Liver (tissue), 9 donors: Measurements from ENCODE around the gene EIF4E3. TPM values are rescaled to one million over a fixed set of nuclear protein-coding genes. Genes with fewer than 3 reads are reported as not detected.

Experiments
- DNase-seq: peaks from one replicate; pipeline ENCODE4 v3.0.0-alpha.2; 2017; ENCODE audit warnings: low spot score
- H3K27ac ChIP-seq, 2 donors: one replicate each; pipeline ENCODE4 v1.7.0; 2013; ENCODE audit warnings: inconsistent platforms in 2 of 2, low read length in 2 of 2, control low read depth in 1 of 2, low read depth in 1 of 2, mild to moderate bottlenecking in 1 of 2
- H3K27me3 ChIP-seq, 4 donors: one replicate each; pipeline versions ENCODE4 v1.6.1 to v1.7.0; 2013; ENCODE audit warnings: low read length in 3 of 4, inconsistent platforms in 1 of 4, mild to moderate bottlenecking in 1 of 4, moderate library complexity in 1 of 4; ENCODE audit not compliant: control insufficient read depth in 4 of 4, insufficient read depth in 4 of 4
- H3K36me3 ChIP-seq, 4 donors: one replicate each; pipeline versions ENCODE4 v1.6.1 to v1.7.0; 2013; ENCODE audit warnings: low read length in 3 of 4, mild to moderate bottlenecking in 3 of 4, low read depth in 1 of 4, moderate library complexity in 1 of 4; ENCODE audit not compliant: control insufficient read depth in 4 of 4, insufficient read depth in 3 of 4
- H3K4me1 ChIP-seq, 4 donors: one replicate each; pipeline versions ENCODE4 v1.6.1 to v1.7.0; 2013; ENCODE audit warnings: low read length in 3 of 4, mild to moderate bottlenecking in 3 of 4, moderate library complexity in 1 of 4; ENCODE audit not compliant: control insufficient read depth in 4 of 4, insufficient read depth in 4 of 4
- H3K4me3 ChIP-seq, 3 donors: one replicate each; pipeline versions ENCODE4 v1.6.1 to v1.7.0; 2013; ENCODE audit warnings: low read length in 3 of 3, control low read depth in 1 of 3, low read depth in 1 of 3, mild to moderate bottlenecking in 1 of 3
- H3K9ac ChIP-seq, 2 donors: one replicate each; pipeline ENCODE4 v1.7.0; 2013; ENCODE audit warnings: low read length in 2 of 2, mild to moderate bottlenecking in 2 of 2, moderate library complexity in 2 of 2, control low read depth in 1 of 2, low read depth in 1 of 2
- H3K9me3 ChIP-seq, 4 donors: one replicate each; pipeline versions ENCODE4 v1.6.1 to v1.7.0; 2013; ENCODE audit warnings: low read length in 3 of 4; ENCODE audit not compliant: control insufficient read depth in 4 of 4
- EGR1 ChIP-seq, 2 donors: IDR thresholded peaks; 2 replicates each; pipeline ENCODE4 v1.6.1; 2016 to 2018; ENCODE audit warnings: antibody characterized with exemption in 2 of 2, low read depth in 2 of 2
- FOXA1 ChIP-seq: IDR thresholded peaks from 2 replicates; pipeline ENCODE4 v1.6.1; 2016; ENCODE audit warnings: antibody characterized with exemption
- FOXA2 ChIP-seq: IDR thresholded peaks from 2 replicates; pipeline ENCODE4 v1.6.1; 2016; ENCODE audit warnings: antibody characterized with exemption
- GABPA ChIP-seq, 2 donors: IDR thresholded peaks in 1 of 2; conservative IDR thresholded peaks in 1 of 2; 2 replicates each; pipeline ENCODE4 v1.6.1; 2016; ENCODE audit warnings: antibody characterized with exemption in 2 of 2, mild to moderate bottlenecking in 1 of 2, moderate library complexity in 1 of 2
- HNF4A ChIP-seq, 2 donors: conservative IDR thresholded peaks; 2 replicates each; pipeline ENCODE4 v1.6.1; 2016; ENCODE audit warnings: antibody characterized with exemption in 2 of 2, mild to moderate bottlenecking in 2 of 2
- HNF4G ChIP-seq: IDR thresholded peaks from 2 replicates; pipeline ENCODE4 v1.6.1; 2016; ENCODE audit warnings: antibody characterized with exemption
- JUND ChIP-seq, 2 donors: IDR thresholded peaks; 2 replicates each; pipeline ENCODE4 v1.6.1; 2016; ENCODE audit warnings: antibody characterized with exemption in 2 of 2
- NR2F2 ChIP-seq: IDR thresholded peaks from 2 replicates; pipeline ENCODE4 v1.6.1; 2016; ENCODE audit warnings: antibody characterized with exemption
- RAD21 ChIP-seq, 2 donors: IDR thresholded peaks; 2 replicates each; pipeline ENCODE4 v1.6.1; 2016; ENCODE audit warnings: antibody characterized with exemption in 2 of 2, mild to moderate bottlenecking in 2 of 2
- REST ChIP-seq: IDR thresholded peaks from 2 replicates; pipeline ENCODE4 v1.6.1; 2016; ENCODE audit warnings: antibody characterized with exemption, mild to moderate bottlenecking
- RXRA ChIP-seq, 2 donors: IDR thresholded peaks; 2 replicates each; pipeline ENCODE4 v1.6.1; 2017 to 2018; ENCODE audit warnings: antibody characterized with exemption in 2 of 2, mild to moderate bottlenecking in 1 of 2
- SP1 ChIP-seq: IDR thresholded peaks from 2 replicates; pipeline ENCODE4 v1.6.1; 2018; ENCODE audit warnings: antibody characterized with exemption, mild to moderate bottlenecking
- TAF1 ChIP-seq: conservative IDR thresholded peaks from 2 replicates; pipeline ENCODE4 v1.6.1; 2016; ENCODE audit warnings: antibody characterized with exemption, mild to moderate bottlenecking
- YY1 ChIP-seq: IDR thresholded peaks from 2 replicates; pipeline ENCODE4 v1.6.1; 2016; ENCODE audit warnings: antibody characterized with exemption, mild to moderate bottlenecking
- ZBTB33 ChIP-seq: IDR thresholded peaks from 2 replicates; pipeline ENCODE4 v1.6.1; 2016; ENCODE audit warnings: antibody characterized with exemption
- WGBS: extraction: QIAGEN DNeasy Blood & Tissue Kit; methylation state at CpG from one replicate; pipeline ENCODE4 v1.1.7; 2013; 5-methylcytosine and 5-hydroxymethylcytosine counted together
- polyA plus RNA-seq, 2 donors: library from polyadenylated mRNA; stranded (reverse) in 1 of 2; unstranded in 1 of 2; fragments of 200-250 nt in 1 of 2; fragments of >200 nt in 1 of 2; fragmentation: Nextera tagmentation in 1 of 2; extraction: Ambion mirVana in 1 of 2; gene quantifications; one replicate each; pipeline versions ENCODE4 v1.2.1 to v1.2.3, GENCODE V29; 2013 to 2015
- total RNA-seq, 2 donors: library from RNA; depleted of rRNA; stranded (reverse); fragments of >200 nt; gene quantifications; one replicate each; pipeline ENCODE4 v1.2.3, GENCODE V29; 2014
- TF ChIP-seq, protein P1 (sequence below): IDR thresholded peaks from 2 replicates; pipeline ENCODE4 v1.6.1; 2016; ENCODE audit warnings: antibody characterized with exemption
- TF ChIP-seq, protein P2 (sequence below): fragments of 150-350 bp; IDR thresholded peaks from 2 replicates; pipeline ENCODE4 v1.5.1; 2017; ENCODE audit warnings: improper control_type of control experiment, low read depth, low read length; ENCODE audit not compliant: missing input control
- TF ChIP-seq, protein P3 (sequence below): IDR thresholded peaks from 2 replicates; pipeline ENCODE4 v1.6.1; 2016; ENCODE audit warnings: antibody characterized with exemption
- donor health status: healthy.
- donor health status: healthy.
- donor health status: healthy.
- donor health status: healthy.
- donor health status: healthy.

Gene EIF4E3
- total and polyA plus RNA-seq, 4 donors = 1.1 to 4.0 (median 2.6) TPM

DNA sequence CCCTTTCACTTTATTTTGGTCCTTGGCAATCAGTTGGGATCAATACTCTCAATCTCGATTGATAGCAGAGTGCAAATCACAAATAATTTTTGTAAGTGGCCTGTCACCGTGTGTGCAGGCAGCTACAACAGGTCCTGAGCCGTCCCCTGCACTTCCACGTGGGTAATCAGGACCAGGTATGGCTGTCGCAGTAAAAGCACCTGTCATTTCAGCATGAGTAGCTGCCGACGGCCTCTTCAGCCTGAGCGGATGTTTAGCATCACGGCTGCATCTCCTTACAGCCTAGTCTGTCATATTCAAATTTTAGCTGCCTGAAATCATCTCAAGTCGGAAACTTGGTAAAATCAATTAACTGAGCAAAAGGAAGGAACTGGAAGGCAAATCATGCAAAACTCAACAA lies 88.7 kb downstream of the EIF4E3 start:
- Histone ChIP-seq H3K27me3 (no peaks in the 10 kb centered on the region), H3K27ac (no peak overlapping the region), H3K4me1 (no peaks in the 10 kb centered on the region), H3K36me3 (no peaks in the 10 kb centered on the region), H3K4me3 (no peak overlapping the region), H3K9ac (no peak overlapping the region), H3K9me3 (no peaks in the 10 kb centered on the region)
- no peak for DNase-seq
- 86% methylated on average over 10 of the region's 10 CpGs for WGBS
- TF ChIP-seq GABPA (IDR thresholded peaks at IDR 0.05 in 1 of 2, conservative IDR thresholded peaks at IDR 0.05 in 1 of 2) (no peak), TAF1 (no peak), YY1 (no peak), JUND (IDR thresholded peaks at IDR 0.05) (no peak), FOXA2 (no peak), EGR1 (IDR thresholded peaks at IDR 0.05; ENCODE audit: low read depth in 2 of 2) (no peak), REST (no peak), HNF4A (conservative IDR thresholded peaks at IDR 0.05) (no peak), ZBTB33 (no peak), SP1 (no peak), FOXA1 (no peak), RXRA (IDR thresholded peaks at IDR 0.05) (no peak), HNF4G (no peak), NR2F2 (no peak), RAD21 (IDR thresholded peaks at IDR 0.05) (no peak)
- TF ChIP-seq, protein P1, sequence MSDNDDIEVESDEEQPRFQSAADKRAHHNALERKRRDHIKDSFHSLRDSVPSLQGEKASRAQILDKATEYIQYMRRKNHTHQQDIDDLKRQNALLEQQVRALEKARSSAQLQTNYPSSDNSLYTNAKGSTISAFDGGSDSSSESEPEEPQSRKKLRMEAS = no peak
- TF ChIP-seq, protein P2, sequence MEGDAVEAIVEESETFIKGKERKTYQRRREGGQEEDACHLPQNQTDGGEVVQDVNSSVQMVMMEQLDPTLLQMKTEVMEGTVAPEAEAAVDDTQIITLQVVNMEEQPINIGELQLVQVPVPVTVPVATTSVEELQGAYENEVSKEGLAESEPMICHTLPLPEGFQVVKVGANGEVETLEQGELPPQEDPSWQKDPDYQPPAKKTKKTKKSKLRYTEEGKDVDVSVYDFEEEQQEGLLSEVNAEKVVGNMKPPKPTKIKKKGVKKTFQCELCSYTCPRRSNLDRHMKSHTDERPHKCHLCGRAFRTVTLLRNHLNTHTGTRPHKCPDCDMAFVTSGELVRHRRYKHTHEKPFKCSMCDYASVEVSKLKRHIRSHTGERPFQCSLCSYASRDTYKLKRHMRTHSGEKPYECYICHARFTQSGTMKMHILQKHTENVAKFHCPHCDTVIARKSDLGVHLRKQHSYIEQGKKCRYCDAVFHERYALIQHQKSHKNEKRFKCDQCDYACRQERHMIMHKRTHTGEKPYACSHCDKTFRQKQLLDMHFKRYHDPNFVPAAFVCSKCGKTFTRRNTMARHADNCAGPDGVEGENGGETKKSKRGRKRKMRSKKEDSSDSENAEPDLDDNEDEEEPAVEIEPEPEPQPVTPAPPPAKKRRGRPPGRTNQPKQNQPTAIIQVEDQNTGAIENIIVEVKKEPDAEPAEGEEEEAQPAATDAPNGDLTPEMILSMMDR = no peak
- TF ChIP-seq, protein P3, sequence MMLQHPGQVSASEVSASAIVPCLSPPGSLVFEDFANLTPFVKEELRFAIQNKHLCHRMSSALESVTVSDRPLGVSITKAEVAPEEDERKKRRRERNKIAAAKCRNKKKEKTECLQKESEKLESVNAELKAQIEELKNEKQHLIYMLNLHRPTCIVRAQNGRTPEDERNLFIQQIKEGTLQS = no peak

- Histone ChIP-seq H3K36me3 (no peaks in the 10 kb centered on the region), H3K4me3 (no peak overlapping the region), H3K9ac (no peak overlapping the region), H3K27ac (no peak overlapping the region), H3K4me1 (no peaks in the 10 kb centered on the region), H3K9me3 (no peaks in the 10 kb centered on the region), H3K27me3 (no peaks in the 10 kb centered on the region)
- DNase-seq = no peak
- 90% methylated on average over 9 of the region's 9 CpGs for WGBS
- TF ChIP-seq YY1 (no peak), NR2F2 (no peak), SP1 (no peak), EGR1 (IDR thresholded peaks at IDR 0.05; ENCODE audit: low read depth in 2 of 2) (no peak), JUND (IDR thresholded peaks at IDR 0.05) (no peak), HNF4G (no peak), FOXA2 (no peak), TAF1 (no peak), HNF4A (conservative IDR thresholded peaks at IDR 0.05) (no peak)
- TF ChIP-seq, protein P2 = no peak
Observed at GRCh38 chr3:71636001-71636400, 89.2 kb downstream of the EIF4E3 start.
